HEK293 (cell line): Measurements from ENCODE around the gene COL5A2.

Source experiments
- CTCF ChIA-PET: fragments of 350-600 bp; formaldehyde crosslinking; extraction: SDS; loops from one replicate; lab custom pipeline; 2021; ENCODE audit warnings: antibody characterized with exemption; lab: Yijun Ruan, JAX
- POLR2A ChIA-PET: fragments of 300-600 bp; formaldehyde crosslinking; extraction: SDS; loops from one replicate; lab custom pipeline; 2020; ENCODE audit warnings: antibody characterized with exemption, inconsistent platforms; lab: Yijun Ruan, JAX
- H3K27ac ChIP-seq: fragments of 200-500 bp; sonication (Bioruptor generic); 2 replicates; pipeline ENCODE4 v1.5.1; 2014; ENCODE audit warnings: low read depth, low read length, control low read depth, inconsistent platforms; ENCODE audit errors: extremely low read depth
- H3K36me3 ChIP-seq, 2 experiments: fragments of 200-500 bp in 1 of 2; sonication (Bioruptor generic) in 1 of 2; 1 replicate in 1 of 2; 2 replicates in 1 of 2; pipeline ENCODE4 v1.5.1; 2014 to 2017; ENCODE audit warnings: inconsistent platforms in 2 of 2, low read length in 2 of 2; ENCODE audit not compliant: control insufficient read depth in 2 of 2, insufficient read depth in 1 of 2
- H3K4me1 ChIP-seq: fragments of 200-500 bp; sonication (Bioruptor generic); 2 replicates; pipeline ENCODE4 v1.5.1; 2014; ENCODE audit warnings: mild to moderate bottlenecking, low read length, inconsistent platforms; ENCODE audit not compliant: control insufficient read depth, insufficient read depth
- H3K4me3 ChIP-seq: 2 replicates; pipeline ENCODE4 v1.5.1; 2011; ENCODE audit warnings: low read depth, mild to moderate bottlenecking, control low read depth, low read length, moderate library complexity
- H3K9me3 ChIP-seq: fragments of 200-500 bp; sonication (Bioruptor generic); 2 replicates; pipeline ENCODE4 v1.5.1; 2014; ENCODE audit warnings: low read depth, low read length, inconsistent platforms; ENCODE audit not compliant: control insufficient read depth, insufficient read depth
- MEIS1 ChIP-seq: sonication (generic); formaldehyde crosslinking; IDR thresholded peaks from 2 replicates; pipeline ENCODE4 v1.8.1; 2022; ENCODE audit warnings: missing genetic modification reagents, mild to moderate bottlenecking, borderline replicate concordance
- SP7 ChIP-seq: fragments of 450-650 bp; formaldehyde crosslinking; IDR thresholded peaks from 2 replicates; pipeline ENCODE4 v1.5.1; 2016; ENCODE audit warnings: missing biosample characterization, missing genetic modification characterization
- TCF7L2 ChIP-seq: IDR thresholded peaks from 2 replicates; pipeline ENCODE4 v1.6.1; 2011; ENCODE audit warnings: low read depth, mild to moderate bottlenecking, inconsistent platforms, low read length, moderate library complexity, borderline replicate concordance
- WT1 ChIP-seq: fragments of 450-650 bp; formaldehyde crosslinking; IDR thresholded peaks from 2 replicates; pipeline ENCODE4 v1.5.1; 2016; ENCODE audit warnings: missing biosample characterization, missing genetic modification characterization
- YY1 ChIP-seq: fragments of 450-650 bp; formaldehyde crosslinking; IDR thresholded peaks from 2 replicates; pipeline ENCODE4 v1.5.1; 2018; ENCODE audit warnings: missing biosample characterization, missing genetic modification characterization
- ZBTB8A ChIP-seq: fragments of 450-650 bp; formaldehyde crosslinking; IDR thresholded peaks from 2 replicates; pipeline ENCODE4 v1.5.1; 2016; ENCODE audit warnings: missing biosample characterization, missing genetic modification characterization
- ZNF133 ChIP-seq: fragments of 450-650 bp; formaldehyde crosslinking; IDR thresholded peaks from 2 replicates; pipeline ENCODE4 v1.5.1; 2016; ENCODE audit warnings: missing biosample characterization, missing genetic modification characterization
- ZNF202 ChIP-seq: fragments of 450-650 bp; formaldehyde crosslinking; IDR thresholded peaks from 2 replicates; pipeline ENCODE4 v1.5.1; 2016; ENCODE audit warnings: missing biosample characterization, missing genetic modification characterization, borderline replicate concordance
- ZNF596 ChIP-seq: fragments of 450-650 bp; IDR thresholded peaks from 2 replicates; pipeline ENCODE4 v1.5.0; 2018; ENCODE audit warnings: missing biosample characterization, mild to moderate bottlenecking, missing genetic modification characterization, moderate library complexity
- ZNF626 ChIP-seq: fragments of 450-650 bp; sonication (Bioruptor Pico); formaldehyde crosslinking; IDR thresholded peaks from 2 replicates; pipeline ENCODE4 v1.5.1; 2018; ENCODE audit warnings: missing biosample characterization, missing genetic modification characterization, inconsistent platforms
- ZNF670 ChIP-seq: fragments of 450-650 bp; formaldehyde crosslinking; IDR thresholded peaks from 2 replicates; pipeline ENCODE4 v1.5.1; 2016; ENCODE audit warnings: missing biosample characterization, missing genetic modification characterization, low read depth
- ZNF837 ChIP-seq: fragments of 450-650 bp; formaldehyde crosslinking; IDR thresholded peaks from 2 replicates; pipeline ENCODE4 v1.5.1; 2016; ENCODE audit warnings: missing biosample characterization, missing genetic modification characterization
- TF ChIP-seq, protein P1 (sequence below): fragments of 450-650 bp; formaldehyde crosslinking; IDR thresholded peaks from 2 replicates; pipeline ENCODE4 v1.5.1; 2017; ENCODE audit warnings: missing biosample characterization, missing genetic modification characterization
- TF ChIP-seq, protein P2 (sequence below): fragments of 450-650 bp; formaldehyde crosslinking; IDR thresholded peaks from 2 replicates; pipeline ENCODE4 v1.5.1; 2016; ENCODE audit warnings: missing biosample characterization, missing genetic modification characterization
- TF ChIP-seq, protein P3 (sequence below): fragments of 450-650 bp; formaldehyde crosslinking; IDR thresholded peaks from 2 replicates; pipeline ENCODE4 v1.5.1; 2016; ENCODE audit warnings: missing biosample characterization, missing genetic modification characterization
- TF ChIP-seq, protein P4 (sequence below): fragments of 450-650 bp; formaldehyde crosslinking; IDR thresholded peaks from 2 replicates; pipeline ENCODE4 v1.5.1; 2016; ENCODE audit warnings: missing biosample characterization, missing genetic modification characterization
- TF ChIP-seq, protein P5 (sequence below): fragments of 450-650 bp; formaldehyde crosslinking; IDR thresholded peaks from 2 replicates; pipeline ENCODE4 v1.5.1; 2016; ENCODE audit warnings: missing biosample characterization, missing genetic modification characterization, low read depth
- TF ChIP-seq, protein P6 (sequence below): fragments of 450-650 bp; formaldehyde crosslinking; IDR thresholded peaks from 2 replicates; pipeline ENCODE4 v1.5.1; 2016; ENCODE audit warnings: missing biosample characterization, missing genetic modification characterization
- TF ChIP-seq, protein P7 (sequence below): fragments of 450-650 bp; formaldehyde crosslinking; IDR thresholded peaks from 2 replicates; pipeline ENCODE4 v1.5.1; 2016; ENCODE audit warnings: missing biosample characterization, missing genetic modification characterization

COL5A2 gene

DNA sequence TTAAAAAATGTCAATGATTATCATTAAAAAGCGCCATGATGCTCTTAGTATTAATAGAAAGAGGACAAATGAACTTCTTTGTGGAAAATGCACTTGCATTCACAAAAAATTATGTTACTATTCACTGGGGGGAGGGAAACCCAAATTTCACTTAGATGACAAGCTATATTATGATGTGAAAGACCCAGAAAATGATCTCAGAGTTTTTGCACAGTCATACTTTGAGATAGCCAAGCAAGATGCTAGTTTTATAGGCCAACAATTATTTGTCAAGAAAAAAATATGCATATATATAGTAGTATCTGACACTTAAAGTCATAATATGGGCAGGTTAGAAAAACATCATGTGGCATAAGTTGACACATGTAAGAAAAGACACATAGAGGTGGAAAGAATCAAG, 31.6 kb downstream of the COL5A2 start (continued):
- TF ChIP-seq ZNF626 (no peak), ZNF670 (tag by site-specific recombination) (no peak)

DNA sequence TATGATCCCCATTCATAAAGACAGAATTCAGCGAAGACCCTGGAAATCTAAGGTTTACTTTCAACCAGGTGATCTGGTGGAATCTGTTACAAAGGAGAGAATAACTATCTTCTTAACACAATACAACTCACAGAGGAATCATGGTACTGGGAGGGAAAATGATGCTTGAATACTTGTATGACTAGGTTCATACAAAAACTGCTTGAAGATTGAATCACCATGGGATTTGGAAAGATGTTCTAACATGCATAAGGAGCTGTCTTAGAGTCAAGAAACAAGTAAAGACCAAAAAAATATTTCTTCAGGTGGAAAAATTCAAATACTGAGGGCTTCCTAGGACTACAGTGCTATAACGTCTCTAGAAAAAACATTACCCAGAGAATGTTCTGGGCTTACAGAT, 32.2 kb downstream of the COL5A2 start:
- CTCF ChIA-PET = no interaction called here
- H3K27ac ChIP-seq = no peak overlapping the region
- H3K4me3 ChIP-seq = no peak overlapping the region
- no peaks in the 10 kb centered on the region for H3K9me3 ChIP-seq
- H3K36me3 ChIP-seq = no peaks in the 10 kb centered on the region
- no peaks in the 10 kb centered on the region for H3K4me1 ChIP-seq
- POLR2A ChIA-PET = no interaction called here
- TF ChIP-seq TCF7L2 (no peak), ZNF837 (no peak), ZNF133 (no peak), ZNF202 (tag by site-specific recombination) (no peak), MEIS1 (CRISPR knock-in tag) (no peak), YY1 (tag by site-specific recombination) (no peak), ZNF596 (no peak), SP7 (tag by site-specific recombination) (no peak), ZBTB8A (tag by site-specific recombination) (no peak), WT1 (tag by site-specific recombination) (no peak)
- TF ChIP-seq, protein P1, sequence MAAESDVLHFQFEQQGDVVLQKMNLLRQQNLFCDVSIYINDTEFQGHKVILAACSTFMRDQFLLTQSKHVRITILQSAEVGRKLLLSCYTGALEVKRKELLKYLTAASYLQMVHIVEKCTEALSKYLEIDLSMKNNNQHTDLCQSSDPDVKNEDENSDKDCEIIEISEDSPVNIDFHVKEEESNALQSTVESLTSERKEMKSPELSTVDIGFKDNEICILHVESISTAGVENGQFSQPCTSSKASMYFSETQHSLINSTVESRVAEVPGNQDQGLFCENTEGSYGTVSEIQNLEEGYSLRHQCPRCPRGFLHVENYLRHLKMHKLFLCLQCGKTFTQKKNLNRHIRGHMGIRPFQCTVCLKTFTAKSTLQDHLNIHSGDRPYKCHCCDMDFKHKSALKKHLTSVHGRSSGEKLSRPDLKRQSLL (tag by site-specific recombination) = no peak
- TF ChIP-seq, protein P2, sequence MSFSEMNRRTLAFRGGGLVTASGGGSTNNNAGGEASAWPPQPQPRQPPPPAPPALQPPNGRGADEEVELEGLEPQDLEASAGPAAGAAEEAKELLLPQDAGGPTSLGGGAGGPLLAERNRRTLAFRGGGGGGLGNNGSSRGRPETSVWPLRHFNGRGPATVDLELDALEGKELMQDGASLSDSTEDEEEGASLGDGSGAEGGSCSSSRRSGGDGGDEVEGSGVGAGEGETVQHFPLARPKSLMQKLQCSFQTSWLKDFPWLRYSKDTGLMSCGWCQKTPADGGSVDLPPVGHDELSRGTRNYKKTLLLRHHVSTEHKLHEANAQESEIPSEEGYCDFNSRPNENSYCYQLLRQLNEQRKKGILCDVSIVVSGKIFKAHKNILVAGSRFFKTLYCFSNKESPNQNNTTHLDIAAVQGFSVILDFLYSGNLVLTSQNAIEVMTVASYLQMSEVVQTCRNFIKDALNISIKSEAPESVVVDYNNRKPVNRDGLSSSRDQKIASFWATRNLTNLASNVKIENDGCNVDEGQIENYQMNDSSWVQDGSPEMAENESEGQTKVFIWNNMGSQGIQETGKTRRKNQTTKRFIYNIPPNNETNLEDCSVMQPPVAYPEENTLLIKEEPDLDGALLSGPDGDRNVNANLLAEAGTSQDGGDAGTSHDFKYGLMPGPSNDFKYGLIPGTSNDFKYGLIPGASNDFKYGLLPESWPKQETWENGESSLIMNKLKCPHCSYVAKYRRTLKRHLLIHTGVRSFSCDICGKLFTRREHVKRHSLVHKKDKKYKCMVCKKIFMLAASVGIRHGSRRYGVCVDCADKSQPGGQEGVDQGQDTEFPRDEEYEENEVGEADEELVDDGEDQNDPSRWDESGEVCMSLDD = no peak
- TF ChIP-seq, protein P3, sequence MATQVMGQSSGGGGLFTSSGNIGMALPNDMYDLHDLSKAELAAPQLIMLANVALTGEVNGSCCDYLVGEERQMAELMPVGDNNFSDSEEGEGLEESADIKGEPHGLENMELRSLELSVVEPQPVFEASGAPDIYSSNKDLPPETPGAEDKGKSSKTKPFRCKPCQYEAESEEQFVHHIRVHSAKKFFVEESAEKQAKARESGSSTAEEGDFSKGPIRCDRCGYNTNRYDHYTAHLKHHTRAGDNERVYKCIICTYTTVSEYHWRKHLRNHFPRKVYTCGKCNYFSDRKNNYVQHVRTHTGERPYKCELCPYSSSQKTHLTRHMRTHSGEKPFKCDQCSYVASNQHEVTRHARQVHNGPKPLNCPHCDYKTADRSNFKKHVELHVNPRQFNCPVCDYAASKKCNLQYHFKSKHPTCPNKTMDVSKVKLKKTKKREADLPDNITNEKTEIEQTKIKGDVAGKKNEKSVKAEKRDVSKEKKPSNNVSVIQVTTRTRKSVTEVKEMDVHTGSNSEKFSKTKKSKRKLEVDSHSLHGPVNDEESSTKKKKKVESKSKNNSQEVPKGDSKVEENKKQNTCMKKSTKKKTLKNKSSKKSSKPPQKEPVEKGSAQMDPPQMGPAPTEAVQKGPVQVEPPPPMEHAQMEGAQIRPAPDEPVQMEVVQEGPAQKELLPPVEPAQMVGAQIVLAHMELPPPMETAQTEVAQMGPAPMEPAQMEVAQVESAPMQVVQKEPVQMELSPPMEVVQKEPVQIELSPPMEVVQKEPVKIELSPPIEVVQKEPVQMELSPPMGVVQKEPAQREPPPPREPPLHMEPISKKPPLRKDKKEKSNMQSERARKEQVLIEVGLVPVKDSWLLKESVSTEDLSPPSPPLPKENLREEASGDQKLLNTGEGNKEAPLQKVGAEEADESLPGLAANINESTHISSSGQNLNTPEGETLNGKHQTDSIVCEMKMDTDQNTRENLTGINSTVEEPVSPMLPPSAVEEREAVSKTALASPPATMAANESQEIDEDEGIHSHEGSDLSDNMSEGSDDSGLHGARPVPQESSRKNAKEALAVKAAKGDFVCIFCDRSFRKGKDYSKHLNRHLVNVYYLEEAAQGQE (tag by site-specific recombination) = no peak
- TF ChIP-seq, protein P4, sequence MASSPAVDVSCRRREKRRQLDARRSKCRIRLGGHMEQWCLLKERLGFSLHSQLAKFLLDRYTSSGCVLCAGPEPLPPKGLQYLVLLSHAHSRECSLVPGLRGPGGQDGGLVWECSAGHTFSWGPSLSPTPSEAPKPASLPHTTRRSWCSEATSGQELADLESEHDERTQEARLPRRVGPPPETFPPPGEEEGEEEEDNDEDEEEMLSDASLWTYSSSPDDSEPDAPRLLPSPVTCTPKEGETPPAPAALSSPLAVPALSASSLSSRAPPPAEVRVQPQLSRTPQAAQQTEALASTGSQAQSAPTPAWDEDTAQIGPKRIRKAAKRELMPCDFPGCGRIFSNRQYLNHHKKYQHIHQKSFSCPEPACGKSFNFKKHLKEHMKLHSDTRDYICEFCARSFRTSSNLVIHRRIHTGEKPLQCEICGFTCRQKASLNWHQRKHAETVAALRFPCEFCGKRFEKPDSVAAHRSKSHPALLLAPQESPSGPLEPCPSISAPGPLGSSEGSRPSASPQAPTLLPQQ (tag by site-specific recombination) = no peak
- TF ChIP-seq, protein P5, sequence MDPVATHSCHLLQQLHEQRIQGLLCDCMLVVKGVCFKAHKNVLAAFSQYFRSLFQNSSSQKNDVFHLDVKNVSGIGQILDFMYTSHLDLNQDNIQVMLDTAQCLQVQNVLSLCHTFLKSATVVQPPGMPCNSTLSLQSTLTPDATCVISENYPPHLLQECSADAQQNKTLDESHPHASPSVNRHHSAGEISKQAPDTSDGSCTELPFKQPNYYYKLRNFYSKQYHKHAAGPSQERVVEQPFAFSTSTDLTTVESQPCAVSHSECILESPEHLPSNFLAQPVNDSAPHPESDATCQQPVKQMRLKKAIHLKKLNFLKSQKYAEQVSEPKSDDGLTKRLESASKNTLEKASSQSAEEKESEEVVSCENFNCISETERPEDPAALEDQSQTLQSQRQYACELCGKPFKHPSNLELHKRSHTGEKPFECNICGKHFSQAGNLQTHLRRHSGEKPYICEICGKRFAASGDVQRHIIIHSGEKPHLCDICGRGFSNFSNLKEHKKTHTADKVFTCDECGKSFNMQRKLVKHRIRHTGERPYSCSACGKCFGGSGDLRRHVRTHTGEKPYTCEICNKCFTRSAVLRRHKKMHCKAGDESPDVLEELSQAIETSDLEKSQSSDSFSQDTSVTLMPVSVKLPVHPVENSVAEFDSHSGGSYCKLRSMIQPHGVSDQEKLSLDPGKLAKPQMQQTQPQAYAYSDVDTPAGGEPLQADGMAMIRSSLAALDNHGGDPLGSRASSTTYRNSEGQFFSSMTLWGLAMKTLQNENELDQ (tag by site-specific recombination) = no peak
- TF ChIP-seq, protein P6, sequence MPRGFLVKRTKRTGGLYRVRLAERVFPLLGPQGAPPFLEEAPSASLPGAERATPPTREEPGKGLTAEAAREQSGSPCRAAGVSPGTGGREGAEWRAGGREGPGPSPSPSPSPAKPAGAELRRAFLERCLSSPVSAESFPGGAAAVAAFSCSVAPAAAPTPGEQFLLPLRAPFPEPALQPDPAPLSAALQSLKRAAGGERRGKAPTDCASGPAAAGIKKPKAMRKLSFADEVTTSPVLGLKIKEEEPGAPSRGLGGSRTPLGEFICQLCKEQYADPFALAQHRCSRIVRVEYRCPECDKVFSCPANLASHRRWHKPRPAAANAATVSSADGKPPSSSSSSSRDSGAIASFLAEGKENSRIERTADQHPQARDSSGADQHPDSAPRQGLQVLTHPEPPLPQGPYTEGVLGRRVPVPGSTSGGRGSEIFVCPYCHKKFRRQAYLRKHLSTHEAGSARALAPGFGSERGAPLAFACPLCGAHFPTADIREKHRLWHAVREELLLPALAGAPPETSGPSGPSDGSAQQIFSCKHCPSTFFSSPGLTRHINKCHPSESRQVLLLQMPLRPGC = no peak
- TF ChIP-seq, protein P7, sequence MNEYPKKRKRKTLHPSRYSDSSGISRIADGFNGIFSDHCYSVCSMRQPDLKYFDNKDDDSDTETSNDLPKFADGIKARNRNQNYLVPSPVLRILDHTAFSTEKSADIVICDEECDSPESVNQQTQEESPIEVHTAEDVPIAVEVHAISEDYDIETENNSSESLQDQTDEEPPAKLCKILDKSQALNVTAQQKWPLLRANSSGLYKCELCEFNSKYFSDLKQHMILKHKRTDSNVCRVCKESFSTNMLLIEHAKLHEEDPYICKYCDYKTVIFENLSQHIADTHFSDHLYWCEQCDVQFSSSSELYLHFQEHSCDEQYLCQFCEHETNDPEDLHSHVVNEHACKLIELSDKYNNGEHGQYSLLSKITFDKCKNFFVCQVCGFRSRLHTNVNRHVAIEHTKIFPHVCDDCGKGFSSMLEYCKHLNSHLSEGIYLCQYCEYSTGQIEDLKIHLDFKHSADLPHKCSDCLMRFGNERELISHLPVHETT (tag by site-specific recombination) = no peak
